Lower lobe of right lung (tissue), 2 donors: Measurements from ENCODE around the gene PLXNA2. TPM values are rescaled to one million over a fixed set of nuclear protein-coding genes. Genes with fewer than 3 reads are reported as not detected.

Experiments
- ATAC-seq, 2 donors: fragments of 200-7000 bp; cut with Tn5 transposase; one replicate each; pipeline ENCODE4 v1.9.1; 2020 to 2022; ENCODE audit warnings: mild to moderate bottlenecking in 2 of 2, moderate library complexity in 2 of 2
- DNase-seq: peaks from one replicate; pipeline ENCODE4 v3.0.0-alpha.2; 2020
- H3K27ac ChIP-seq: fragments of 200-600 bp; one replicate; pipeline ENCODE4 v1.8.0; 2022
- H3K27me3 ChIP-seq: fragments of 200-600 bp; one replicate; pipeline ENCODE4 v1.8.0; 2022; ENCODE audit warnings: low read depth
- H3K36me3 ChIP-seq: fragments of 200-600 bp; one replicate; pipeline ENCODE4 v1.8.0; 2022; ENCODE audit warnings: mild to moderate bottlenecking
- H3K4me1 ChIP-seq: fragments of 200-600 bp; one replicate; pipeline ENCODE4 v1.8.0; 2022
- H3K4me3 ChIP-seq: fragments of 200-600 bp; one replicate; pipeline ENCODE4 v1.8.0; 2022; ENCODE audit warnings: mild to moderate bottlenecking
- H3K9me3 ChIP-seq: fragments of 200-600 bp; one replicate; pipeline ENCODE4 v1.8.0; 2022
- intact Hi-C: fragments of 100-400 bp; cut with DNase I; formaldehyde crosslinking; loops from one replicate; pipeline ENCODE4 v1.11.0; 2022
- total RNA-seq: library from RNA; stranded (reverse); fragmentation: NEBNext Ultra II Directional; extraction: Animal tissue kit (Norgen Biotek cat#: 25700); gene quantifications from one replicate; pipeline ENCODE4 v1.2.1, GENCODE V29; 2021
- TF ChIP-seq, protein P1 (sequence below): fragments of 200-600 bp; IDR thresholded peaks from one replicate; pipeline ENCODE4 v1.8.0; 2022; ENCODE audit warnings: antibody characterized with exemption, mild to moderate bottlenecking
- donor health status: DM: no; HTN: yes; CAD: no; lungs with severe emphysema.

The PLXNA2 gene
- total RNA-seq, 1 donor from 2014 or later, result 83.9 TPM

DNA sequence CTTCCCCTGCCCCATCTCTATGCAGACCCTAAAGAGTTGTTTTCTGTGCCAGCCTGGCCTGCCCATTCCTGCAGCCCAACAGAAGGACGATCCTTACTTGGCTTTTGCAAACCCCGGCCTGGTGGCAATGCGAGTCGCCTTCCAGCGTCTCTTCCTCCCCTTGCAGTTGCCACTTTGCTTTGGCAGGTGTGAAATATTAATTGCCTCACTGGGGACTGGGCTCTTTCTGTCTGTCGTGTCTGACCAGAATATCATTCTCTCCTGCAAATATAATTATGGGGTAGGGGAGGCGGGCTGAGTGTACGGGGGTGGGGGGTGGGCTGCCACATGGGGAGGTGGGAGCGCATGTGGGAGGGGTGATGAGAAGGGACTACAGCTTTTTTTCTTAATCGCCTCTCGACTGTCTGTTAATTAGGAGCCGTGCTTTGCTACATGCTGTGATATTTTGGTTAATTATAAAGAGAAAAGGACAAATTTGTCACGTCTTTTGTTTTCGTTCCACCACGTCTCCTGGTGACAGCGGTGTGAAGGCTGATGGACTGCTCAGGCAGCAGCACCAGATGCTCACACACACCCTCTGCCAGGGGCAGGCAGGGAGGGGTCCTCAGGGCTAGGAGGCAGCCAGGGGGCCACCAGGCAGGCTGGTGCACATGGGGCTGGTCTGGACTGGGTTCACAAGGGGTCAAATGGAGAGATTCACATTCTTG is 253.2 kb downstream of the PLXNA2 start:
- TF ChIP-seq, protein P1, sequence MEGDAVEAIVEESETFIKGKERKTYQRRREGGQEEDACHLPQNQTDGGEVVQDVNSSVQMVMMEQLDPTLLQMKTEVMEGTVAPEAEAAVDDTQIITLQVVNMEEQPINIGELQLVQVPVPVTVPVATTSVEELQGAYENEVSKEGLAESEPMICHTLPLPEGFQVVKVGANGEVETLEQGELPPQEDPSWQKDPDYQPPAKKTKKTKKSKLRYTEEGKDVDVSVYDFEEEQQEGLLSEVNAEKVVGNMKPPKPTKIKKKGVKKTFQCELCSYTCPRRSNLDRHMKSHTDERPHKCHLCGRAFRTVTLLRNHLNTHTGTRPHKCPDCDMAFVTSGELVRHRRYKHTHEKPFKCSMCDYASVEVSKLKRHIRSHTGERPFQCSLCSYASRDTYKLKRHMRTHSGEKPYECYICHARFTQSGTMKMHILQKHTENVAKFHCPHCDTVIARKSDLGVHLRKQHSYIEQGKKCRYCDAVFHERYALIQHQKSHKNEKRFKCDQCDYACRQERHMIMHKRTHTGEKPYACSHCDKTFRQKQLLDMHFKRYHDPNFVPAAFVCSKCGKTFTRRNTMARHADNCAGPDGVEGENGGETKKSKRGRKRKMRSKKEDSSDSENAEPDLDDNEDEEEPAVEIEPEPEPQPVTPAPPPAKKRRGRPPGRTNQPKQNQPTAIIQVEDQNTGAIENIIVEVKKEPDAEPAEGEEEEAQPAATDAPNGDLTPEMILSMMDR, result no peak
- no peak for ATAC-seq
- H3K27ac ChIP-seq, result no peak overlapping the region

DNA sequence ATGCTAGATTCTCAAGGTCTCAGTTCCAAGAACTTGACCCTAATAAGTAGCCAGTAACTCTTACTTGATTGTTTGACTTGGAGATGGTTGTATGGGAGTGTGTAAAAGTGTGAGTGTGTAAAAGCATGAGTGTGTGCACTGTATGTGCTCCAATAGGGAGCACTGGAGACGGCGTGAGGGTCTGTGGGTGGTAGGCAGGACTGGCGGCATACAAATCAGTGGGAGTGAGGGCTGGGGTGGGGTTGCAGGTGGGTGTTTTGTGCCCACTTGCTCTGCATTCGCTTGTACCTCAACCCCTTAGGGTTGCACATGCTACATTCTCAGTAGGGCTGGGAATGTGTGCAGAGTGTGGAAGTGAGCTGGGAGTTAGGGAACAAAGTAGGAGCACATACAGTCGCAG is 253.7 kb downstream of the PLXNA2 start:
- H3K9me3 ChIP-seq, result no peaks in the 10 kb centered on the region
- TF ChIP-seq, protein P1, result no peak
- no peak overlapping the region for H3K4me3 ChIP-seq
- H3K36me3 ChIP-seq, result no peaks in the 10 kb centered on the region
- ATAC-seq (no peak), DNase-seq (no peak)
- intact Hi-C loops, result no loop called here
- no peaks in the 10 kb centered on the region for H3K4me1 ChIP-seq
- no peaks in the 10 kb centered on the region for H3K27me3 ChIP-seq
- H3K27ac ChIP-seq, result no peak overlapping the region

More for the DNA sequence above, 253.2 kb downstream of the PLXNA2 start:
- Histone ChIP-seq H3K36me3 (no peaks in the 10 kb centered on the region), H3K27me3 (no peaks in the 10 kb centered on the region), H3K9me3 (no peaks in the 10 kb centered on the region), H3K4me1 (no peaks in the 10 kb centered on the region), H3K4me3 (no peak overlapping the region)
- intact Hi-C loops, result no loop called here
- DNase-seq, result no peak

DNA sequence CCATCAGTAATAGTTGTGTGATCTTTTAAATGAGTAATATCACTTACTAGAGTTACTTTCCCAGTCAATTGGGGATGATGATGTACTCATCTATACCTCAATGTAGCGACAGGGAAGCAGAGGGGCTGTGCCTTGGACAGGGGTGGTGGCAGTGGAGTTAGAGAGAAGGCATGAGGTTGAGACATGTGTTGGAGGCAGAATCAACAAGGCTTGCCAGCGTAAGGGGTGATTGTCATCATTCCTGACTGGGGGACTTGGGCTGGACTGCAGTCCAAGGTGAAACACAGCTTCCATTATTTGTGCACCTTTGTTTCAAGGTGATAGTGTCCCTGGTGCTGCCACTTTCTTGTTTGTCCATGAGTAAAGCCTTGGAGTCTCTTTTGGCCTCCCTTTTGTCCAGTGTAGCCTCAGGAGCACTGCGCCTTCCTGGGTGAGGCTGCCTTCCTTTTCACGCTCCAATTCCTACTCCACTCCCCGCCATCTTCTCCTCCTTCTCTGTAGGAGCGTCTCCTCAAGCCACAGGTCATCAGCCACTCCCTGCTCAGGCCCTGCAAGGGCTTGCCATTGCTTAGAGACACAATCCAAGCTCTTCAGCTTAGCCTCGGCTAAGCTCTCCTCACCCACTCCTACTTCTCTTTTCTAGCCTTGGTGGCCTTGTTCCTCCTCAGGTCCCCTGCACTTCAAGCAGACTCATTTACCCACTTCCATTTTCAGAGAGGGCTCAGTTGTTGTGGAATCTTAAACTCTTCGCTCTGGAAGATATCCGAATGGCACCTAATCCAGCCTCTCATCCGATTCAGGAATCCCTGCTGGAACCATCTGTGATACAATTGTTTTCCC is 255.6 kb downstream of the PLXNA2 start:
- Histone ChIP-seq H3K4me1 (no peaks in the 10 kb centered on the region), H3K9me3 (no peaks in the 10 kb centered on the region), H3K36me3 (no peaks in the 10 kb centered on the region), H3K4me3 (no peak overlapping the region), H3K27ac (no peak overlapping the region), H3K27me3 (no peaks in the 10 kb centered on the region)
- DNase-seq (no peak), ATAC-seq (no peak)
- intact Hi-C loops, result no loop called here
- TF ChIP-seq, protein P1, result no peak

DNA sequence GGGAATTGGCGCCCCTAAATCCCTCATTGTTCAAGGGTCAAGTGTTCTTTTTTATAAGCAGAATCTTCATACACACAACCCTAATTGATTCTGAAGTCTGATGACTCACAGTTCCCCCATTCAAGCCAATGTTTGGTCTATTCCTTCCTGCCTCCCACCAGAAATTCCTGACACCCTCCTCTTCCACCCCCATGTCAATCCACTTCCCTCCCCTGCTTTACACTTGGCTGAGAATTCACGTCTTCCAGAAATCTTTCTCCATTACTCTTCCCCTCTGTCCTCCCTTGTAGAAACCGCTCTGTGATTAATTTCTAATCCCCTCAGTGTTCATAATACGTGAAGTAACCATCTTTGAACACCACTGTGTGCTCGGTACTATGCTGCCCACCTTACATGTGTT is 257.0 kb downstream of the PLXNA2 start:
- no peak overlapping the region for H3K27ac ChIP-seq
- ATAC-seq (no peak), DNase-seq (no peak)
- no peak overlapping the region for H3K4me3 ChIP-seq
- H3K36me3 ChIP-seq, result no peaks in the 10 kb centered on the region
- H3K27me3 ChIP-seq, result no peaks in the 10 kb centered on the region
- TF ChIP-seq, protein P1, result no peak
- intact Hi-C loops, result no loop called here
- H3K9me3 ChIP-seq, result no peaks in the 10 kb centered on the region
- H3K4me1 ChIP-seq, result no peaks in the 10 kb centered on the region

DNA sequence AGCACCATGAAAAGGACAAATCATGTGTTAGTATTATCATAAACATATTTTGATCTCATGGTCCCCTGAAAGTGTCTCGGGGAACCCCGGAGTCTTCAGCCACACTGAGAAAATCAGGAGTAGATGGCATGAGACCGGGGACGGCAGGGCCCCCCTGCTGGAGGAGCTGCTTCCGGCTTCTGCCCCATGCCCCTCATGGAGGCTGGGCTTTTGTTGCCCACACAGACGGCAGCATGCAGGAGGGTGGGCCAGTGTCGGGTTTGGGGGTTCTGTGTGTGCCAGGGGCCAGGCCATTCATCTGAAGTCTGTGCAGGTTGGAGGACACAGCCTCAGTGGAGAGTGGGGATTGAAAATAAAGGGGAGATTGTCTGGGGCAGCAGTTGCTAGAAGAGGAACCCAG is 258.2 kb downstream of the PLXNA2 start:
- no peak for DNase-seq
- no peaks in the 10 kb centered on the region for H3K4me1 ChIP-seq
- no peak overlapping the region for H3K27ac ChIP-seq
- no peaks in the 10 kb centered on the region for H3K36me3 ChIP-seq
- intact Hi-C loops, result no loop called here
- TF ChIP-seq, protein P1, result no peak
- no peaks in the 10 kb centered on the region for H3K9me3 ChIP-seq
- no peaks in the 10 kb centered on the region for H3K27me3 ChIP-seq
- no peak for ATAC-seq
- no peak overlapping the region for H3K4me3 ChIP-seq
